Activated CD4-positive, alpha-beta T cell treated with anti-CD3 and anti-CD28 coated beads, Interleukin-2, amount 50 U/mL, for 16 hours (primary cell): ENCODE data around the gene HES5.

Experiments
- DNase-seq: peaks from one replicate; pipeline ENCODE4 v3.0.0-alpha.2; 2020

HES5 gene

DNA sequence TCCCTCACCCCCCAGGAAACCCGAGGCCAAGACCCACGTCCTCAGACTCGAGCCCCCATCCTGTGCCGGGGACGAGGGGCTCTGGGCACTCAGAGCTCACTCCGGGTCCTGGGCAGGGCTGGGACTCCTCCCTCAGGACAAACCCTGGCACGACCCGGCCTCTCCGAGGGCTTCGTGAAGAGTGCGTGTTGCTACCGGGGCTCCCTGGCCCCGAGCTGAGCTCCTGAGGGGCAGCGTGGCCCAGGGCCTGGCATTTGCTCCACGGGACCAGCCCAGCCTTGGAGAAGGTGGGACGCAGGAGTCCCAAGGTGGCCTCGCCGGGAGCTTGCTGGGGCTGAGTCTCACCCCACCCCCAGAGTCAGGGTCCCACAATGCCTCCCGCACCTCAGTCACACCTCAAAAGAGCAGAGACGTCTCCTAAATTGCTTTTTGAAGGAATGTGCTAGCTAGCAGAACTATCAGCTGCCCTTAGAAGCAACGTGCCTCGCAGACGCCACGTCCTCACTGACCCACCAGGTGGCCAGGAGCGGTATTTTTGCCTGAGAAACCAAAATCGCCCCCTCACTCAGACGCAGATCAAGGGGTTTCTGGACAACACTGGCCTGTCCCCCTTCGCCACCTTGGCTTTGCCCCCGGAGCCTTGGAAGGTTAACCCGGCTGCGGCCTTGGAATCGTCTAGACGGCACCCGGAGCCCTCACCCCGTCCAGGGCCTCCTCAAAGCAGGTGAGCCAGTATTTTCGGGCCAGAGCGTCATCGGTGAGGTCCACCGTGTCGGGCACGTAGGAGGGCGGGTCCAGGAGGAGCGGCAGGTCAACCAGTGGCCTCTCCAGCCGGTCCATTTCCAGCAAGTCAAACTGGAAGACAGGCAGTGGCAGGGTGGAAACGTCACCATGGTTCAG, 14.9 kb downstream of the HES5 start:
- DNase-seq, result no peak

DNA sequence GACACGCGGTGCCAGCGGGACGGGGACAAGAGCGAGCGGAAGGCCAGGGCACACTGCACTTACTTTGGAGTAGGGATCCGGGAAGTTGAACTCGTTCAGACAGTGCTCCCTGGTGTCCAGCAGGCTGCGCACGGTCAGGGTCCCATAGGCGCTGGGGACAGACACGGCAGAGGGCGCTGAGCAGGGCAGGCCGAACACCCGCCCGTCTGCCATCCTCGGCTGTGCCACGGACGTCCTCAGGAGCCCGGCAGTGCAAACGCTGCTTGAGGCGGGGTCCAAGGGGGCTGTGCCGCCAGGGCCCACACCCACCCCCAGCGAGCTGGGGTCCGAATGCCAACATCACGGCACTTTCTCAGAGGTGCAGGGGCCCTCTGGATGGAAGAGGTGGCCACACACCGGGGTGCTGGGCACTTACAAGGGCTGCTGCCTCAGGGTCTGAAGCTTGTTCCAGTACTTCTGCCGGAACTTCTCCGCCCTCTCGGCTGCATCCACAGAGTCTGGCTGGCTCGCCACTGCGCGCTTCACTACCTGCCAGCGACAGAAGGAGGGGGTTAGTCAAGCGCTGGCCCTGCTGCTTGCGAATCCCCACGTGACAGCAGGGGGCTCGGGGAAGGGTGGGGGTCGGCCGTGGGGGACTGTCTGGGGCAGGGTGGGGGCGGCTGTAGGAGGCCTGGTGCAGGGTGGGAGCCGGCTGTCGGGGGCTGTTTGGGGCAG, 16.0 kb downstream of the HES5 start:
- no peak for DNase-seq

- no peak for DNase-seq
Measured at GRCh38 chr1:2512862-2513421, 17.1 kb downstream of the HES5 start.

DNA sequence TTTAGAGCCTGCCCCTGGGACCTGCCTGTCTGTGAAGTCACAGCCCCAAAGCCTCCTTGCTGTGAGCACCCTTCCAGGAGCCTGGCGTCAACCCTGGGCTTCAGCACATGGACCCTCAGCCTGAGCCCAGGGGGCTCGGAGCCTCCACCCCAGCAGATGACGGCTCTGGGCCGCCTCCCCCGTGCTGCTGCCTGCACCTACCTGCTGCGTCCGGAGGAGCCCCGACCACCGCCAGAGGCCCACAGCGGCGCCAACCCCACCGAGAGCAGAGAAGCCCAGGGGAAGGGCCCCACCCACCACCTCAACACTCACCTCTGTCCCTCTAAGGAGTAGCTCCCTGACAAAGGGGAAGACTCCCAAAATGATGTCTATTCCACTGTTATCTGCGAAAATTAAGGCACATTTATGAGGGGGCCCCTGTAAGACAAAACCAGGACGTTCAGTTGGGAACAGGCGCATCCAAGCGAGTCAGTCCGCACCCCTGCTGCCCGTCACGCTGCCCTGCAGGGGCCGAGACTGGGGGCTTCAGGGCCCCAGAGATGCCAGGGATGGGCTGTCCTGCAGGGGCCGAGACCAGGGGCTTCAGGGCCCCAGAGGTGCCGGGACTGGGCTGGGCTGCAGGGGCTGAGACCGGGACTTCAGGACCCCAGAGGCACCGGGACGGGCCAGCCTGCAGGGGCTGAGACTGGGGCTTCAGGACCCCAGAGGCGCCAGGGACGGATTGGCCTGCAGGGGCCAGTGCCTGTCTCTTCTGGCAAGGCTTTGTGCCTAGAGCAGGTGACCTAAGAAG, 19.5 kb downstream of the HES5 start:
- no peak for DNase-seq

- no peak for DNase-seq
Measured at GRCh38 chr1:2509589-2509988, 20.5 kb downstream of the HES5 start.

DNA sequence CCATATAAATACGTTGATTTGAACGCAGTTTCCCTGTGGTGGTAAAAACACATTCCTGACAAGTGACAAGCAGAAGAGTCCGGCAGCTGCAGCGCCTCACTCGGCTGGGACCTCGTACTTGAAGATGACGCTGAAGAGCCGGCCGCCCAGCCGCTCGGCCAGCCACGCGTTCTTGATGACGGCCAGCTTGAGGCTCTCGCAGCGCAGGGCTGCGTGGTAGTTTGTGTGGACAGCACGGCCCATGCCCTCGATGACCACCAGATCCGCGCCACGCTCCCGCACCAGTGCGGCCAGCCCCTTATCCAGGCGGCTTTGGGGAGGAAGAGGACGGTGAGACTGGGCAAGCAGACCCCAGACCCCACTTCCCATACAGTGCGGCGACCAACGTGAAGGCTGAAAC, 21.3 kb downstream of the HES5 start:
- no peak for DNase-seq

- no peak for DNase-seq
Measured at GRCh38 chr1:2508180-2508579, 21.9 kb downstream of the HES5 start.

- no peak for DNase-seq
Measured at GRCh38 chr1:2507744-2508155, 22.3 kb downstream of the HES5 start.

- no peak for DNase-seq
Measured at GRCh38 chr1:2506901-2507565, 23.0 kb downstream of the HES5 start.

GRCh38 chr1:2506007-2506860, 23.8 kb downstream of the HES5 start:
- no peak for DNase-seq

GRCh38 chr1:2505461-2505994, 24.5 kb downstream of the HES5 start:
- no peak for DNase-seq

DNA sequence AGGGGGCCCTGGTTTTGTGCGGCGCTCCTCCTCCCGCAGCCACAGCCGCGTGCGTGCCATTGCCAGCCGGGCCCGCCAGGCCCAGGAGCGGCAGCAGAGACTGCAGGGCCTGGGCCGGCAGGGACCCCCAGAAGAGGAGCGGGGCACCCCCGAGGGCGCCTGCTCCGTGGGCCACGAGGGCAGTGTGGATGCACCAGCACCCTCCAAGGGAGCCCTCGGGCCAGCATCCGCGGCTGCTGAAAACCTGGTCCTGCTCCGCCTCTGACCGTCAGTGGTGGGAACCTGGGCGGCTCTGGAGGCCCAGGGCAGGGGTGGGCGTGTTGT, 25.2 kb downstream of the HES5 start:
- DNase-seq, result no peak

GRCh38 chr1:2504225-2504948, 25.7 kb downstream of the HES5 start:
- no peak for DNase-seq

DNA sequence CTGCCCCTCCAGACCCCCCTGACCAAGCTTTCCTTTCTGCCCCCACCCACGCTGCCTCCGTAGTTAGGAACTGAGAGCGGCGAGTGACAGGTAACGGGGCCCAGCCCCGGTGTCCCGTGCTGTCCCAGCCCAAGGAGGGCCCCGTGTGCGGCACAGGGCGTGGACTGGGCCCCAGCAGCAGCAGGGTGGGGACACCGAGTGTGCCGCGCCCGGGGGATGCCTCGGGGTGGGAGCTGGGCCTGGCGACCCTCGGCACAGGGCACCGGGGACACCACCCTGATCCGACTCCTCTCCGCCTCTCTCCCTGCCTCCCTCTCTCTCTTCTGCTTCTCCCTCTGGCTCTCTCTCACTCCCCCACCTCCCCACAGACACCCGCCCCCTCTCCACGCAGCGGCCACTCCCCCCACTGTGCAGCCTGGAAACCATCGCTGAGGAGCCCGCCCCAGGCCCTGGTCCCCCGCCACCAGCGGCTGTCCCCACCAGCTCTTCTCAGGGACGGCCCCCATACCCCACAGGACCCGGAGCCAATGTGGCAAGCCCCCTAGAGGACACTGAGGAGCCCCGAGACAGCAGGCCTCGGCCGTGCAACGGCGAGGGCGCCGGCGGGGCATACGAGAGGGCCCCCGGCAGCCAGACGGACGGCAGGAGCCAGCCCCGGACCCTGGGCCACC, 26.4 kb downstream of the HES5 start:
- DNase-seq, result no peak

DNA sequence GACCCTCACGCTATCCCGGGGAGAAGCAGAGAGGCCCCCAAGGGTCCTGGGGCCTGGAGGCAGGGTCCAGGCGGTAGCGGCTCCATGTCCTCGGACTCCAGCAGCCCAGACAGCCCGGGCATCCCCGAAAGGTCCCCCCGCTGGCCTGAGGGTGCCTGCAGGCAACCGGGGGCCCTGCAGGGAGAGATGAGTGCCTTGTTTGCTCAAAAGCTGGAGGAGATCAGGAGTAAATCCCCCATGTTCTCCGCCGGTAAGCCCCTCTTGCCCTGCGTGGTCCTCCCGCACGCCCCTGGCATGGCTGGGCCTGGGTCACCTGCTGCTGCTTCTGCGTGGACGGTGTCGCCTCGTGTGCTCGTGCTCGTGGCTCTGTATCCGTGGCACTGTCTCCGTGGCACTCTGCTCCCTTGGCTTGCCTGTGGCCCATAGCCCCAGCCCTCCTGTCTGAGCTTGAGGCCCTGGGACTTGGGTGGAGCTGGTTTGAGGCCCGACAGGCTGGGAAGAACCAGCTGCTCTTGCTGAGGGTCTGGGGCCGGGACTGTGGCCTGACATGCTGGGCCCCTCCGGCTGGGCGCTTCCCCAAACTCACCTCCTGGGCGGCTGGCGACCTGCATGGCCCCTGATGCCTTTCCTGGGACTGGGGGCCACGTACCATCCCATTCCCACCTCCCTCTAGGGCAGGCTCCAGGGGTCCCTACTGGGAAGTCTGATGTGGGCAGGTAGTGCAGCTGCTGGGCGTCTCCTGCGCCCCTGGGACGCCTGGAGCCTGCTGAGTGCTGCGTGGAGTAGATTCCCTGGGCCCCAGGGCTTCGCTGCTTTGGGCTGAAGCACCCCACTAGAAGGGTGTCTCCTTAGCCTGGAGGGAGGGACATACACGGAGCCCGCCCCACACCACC, 27.2 kb downstream of the HES5 start:
- no peak for DNase-seq

- DNase-seq, result no peak
Measured at GRCh38 chr1:2502210-2502609, 27.9 kb downstream of the HES5 start.

DNA sequence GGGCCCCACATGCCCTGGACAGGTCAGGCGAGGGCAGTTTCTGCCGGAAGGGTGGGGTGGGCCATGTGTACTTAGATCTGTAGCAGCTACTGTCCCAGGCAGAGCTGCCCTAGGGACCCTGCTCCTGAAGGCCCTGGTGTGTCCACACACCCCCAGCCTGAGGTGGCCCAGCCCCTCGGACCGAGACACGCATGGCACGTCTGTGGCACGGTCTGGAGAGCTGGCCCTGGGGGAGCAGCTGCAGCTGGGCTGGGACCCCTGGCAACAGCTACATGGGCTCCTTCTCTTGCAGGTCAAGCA, 28.3 kb downstream of the HES5 start:
- no peak for DNase-seq

DNA sequence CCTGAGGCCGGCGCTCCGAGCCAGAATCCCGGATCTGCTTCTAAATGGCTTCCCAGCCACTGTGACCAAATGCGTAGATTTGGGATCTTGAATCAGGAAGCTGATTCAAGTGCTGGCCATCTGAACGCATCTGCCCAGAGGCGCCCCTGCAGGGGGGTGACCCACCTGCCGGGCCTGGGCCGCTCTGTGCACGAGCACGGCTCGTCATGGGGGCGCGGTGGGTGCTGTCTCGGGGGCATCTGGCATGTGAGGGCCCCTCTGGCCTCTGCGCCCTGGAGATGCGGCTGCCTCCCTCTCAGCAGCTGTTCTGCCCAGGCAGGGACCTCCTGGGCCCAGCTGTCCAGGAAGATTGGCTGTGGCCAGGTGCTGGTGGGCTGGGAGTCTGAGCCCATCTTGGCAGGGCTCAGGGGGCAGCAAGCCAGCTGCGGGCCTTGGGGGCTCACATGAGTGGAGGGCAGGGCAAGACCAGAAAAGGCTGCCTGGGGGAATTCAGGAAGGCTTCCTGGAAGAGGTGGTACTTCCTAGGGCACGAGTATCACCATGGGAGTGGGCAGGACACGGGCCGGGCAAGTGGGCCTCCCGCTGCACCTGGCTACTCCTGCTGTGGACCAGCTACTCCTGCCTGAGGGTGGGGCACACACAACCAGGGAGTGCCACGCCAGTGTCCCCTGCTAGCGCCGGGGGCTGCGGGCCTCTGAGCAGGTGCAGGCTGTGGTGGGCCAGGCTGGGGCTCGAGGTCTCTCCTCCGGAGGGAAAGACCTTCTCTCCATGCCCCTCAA, 28.8 kb downstream of the HES5 start:
- DNase-seq, result no peak
